BLaER1 (cell line): ENCODE measurements around the gene DHDH.
A peak's percentile ranks its signal among the peaks of the same experiment; 100 is the strongest.
"Not testable (repeated sequence)": the region's sequence is repeated elsewhere in the genome, so short reads cannot be mapped to it uniquely, and the experiment has no call there.

Experiments
- H3K27ac ChIP-seq: shearing (Covaris generic); formaldehyde crosslinking; 2 replicates; pipeline ENCODE4 v1.8.1; 2022
- H3K27me3 ChIP-seq: shearing (Covaris generic); formaldehyde crosslinking; 2 replicates; pipeline ENCODE4 v1.8.1; 2022
- H3K36me3 ChIP-seq: shearing (Covaris generic); formaldehyde crosslinking; 2 replicates; pipeline ENCODE4 v1.8.1; 2022
- H3K4me1 ChIP-seq: shearing (Covaris generic); formaldehyde crosslinking; 2 replicates; pipeline ENCODE4 v1.8.1; 2022
- H3K4me2 ChIP-seq: shearing (Covaris generic); formaldehyde crosslinking; 2 replicates; pipeline ENCODE4 v1.8.1; 2022
- H3K4me3 ChIP-seq: shearing (Covaris generic); formaldehyde crosslinking; 2 replicates; pipeline ENCODE4 v1.8.1; 2022
- H3K9ac ChIP-seq: shearing (Covaris generic); formaldehyde crosslinking; 2 replicates; pipeline ENCODE4 v1.8.1; 2022
- H3K9me3 ChIP-seq: shearing (Covaris generic); formaldehyde crosslinking; 2 replicates; pipeline ENCODE4 v1.8.1; 2022
- H4K20me1 ChIP-seq: shearing (Covaris generic); formaldehyde crosslinking; 2 replicates; pipeline ENCODE4 v1.8.1; 2022
- Cebpa-rat ChIP-seq: shearing (Covaris generic); IDR thresholded peaks from 2 replicates; pipeline ENCODE4 v1.8.1; 2022

Gene DHDH

DNA sequence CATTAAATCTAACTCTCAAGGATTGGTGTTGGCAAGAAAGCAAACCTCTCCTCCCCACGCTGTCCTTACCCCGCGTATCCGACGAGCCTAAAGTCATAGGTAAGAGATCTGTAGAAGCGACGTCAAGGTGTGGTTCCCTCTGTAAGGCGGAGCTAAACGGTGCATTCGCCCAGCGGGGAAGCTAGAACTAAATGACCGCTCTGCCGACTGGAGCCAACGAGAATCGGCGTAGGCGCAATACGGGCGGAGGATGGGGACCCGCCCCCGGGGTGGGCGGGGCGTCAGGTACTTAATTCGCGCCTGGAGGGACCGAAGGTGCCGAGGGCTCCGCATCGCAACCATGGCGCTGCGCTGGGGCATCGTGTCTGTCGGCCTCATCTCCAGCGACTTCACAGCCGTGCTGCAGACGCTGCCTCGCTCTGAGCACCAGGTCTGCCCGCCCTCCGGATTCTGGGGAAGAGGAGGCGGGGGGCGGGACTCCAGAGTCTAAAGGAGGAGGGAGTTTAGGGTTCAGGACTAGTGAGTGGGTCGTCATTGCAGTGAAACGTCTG is at the start of gene DHDH:
Gene DHDH, plus strand, starts transcription at position 318 of the 551 bp plus-strand sequence. Its CDS starts 23 bp downstream, at position 341.
- Histone ChIP-seq H3K36me3 (no peaks in the 10 kb centered on the region), H3K4me2 (peak within 1 kb of the TSS; percentile 87), H3K4me3 (peak within 1 kb of the TSS; percentile 64), H3K27me3 (peaks cover 24% of the 10 kb centered on the region), H4K20me1 (no peaks in the 10 kb centered on the region), H3K9me3 (0 out of 2 replicates have a peak, but pooled peaks cover 3% of the 10 kb centered on the region), H3K4me1 (peaks cover 13% of the 10 kb centered on the region), H3K9ac (peak within 1 kb of the TSS; percentile 16; the same call in 1 of the 2 replicates), H3K27ac (no peak within 1 kb of the TSS)
- TF ChIP-seq Cebpa-rat, result no peak

GRCh38 chr19:48883726-48884125 is 49.8 kb upstream of the DHDH start:
- Histone ChIP-seq H3K9ac (no peak overlapping the region), H3K27me3 (no peaks in the 10 kb centered on the region), H3K27ac (no peak overlapping the region), H3K4me2 (no peak overlapping the region), H3K36me3 (peaks cover 12% of the 10 kb centered on the region; the same call in 1 of the 2 replicates), H4K20me1 (no peaks in the 10 kb centered on the region), H3K4me1 (peaks cover 11% of the 10 kb centered on the region), H3K9me3 (peaks cover 20% of the 10 kb centered on the region), H3K4me3 (no peak overlapping the region)
- no peak for TF ChIP-seq Cebpa-rat

DNA sequence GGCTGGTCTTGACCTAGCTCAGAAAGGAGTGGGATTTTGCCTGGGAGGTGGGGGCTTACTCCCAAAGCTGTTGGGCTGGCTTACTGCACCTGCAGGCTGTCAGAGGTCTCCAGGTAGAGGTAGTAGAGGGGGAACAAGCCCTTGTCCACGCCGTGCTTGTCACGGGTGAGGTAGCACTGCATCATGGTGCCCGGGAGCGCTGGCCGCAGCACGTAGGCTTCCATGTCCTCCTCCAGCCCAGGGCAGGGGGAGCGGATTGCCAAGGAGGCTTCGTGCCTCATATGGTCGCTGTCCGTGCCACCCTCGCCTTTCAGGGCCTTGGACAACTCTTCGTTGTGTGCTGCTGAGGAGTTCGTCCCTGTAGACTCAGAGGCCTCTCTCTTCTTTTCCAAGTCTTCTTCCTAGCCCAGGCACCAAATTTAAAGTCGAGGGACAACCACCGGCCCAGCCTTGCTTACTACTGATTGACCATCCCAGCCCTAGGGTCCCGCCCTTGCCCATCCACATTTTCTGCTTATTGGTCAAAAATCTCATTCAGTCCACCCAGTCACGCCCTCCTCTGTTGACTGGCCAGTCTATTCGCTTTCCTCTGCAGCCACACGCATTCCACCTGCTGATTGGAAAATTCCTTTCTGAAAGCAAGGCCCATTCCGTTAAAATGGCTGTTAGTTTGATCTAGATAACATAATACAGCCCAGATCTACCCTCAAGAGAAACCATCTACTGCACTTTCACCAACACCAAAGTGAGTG is 45.5 kb upstream of the DHDH start:
- Histone ChIP-seq H3K36me3 (no peaks in the 10 kb centered on the region), H3K9ac (no peak overlapping the region), H3K4me3 (no peak overlapping the region), H3K4me2 (no peak overlapping the region), H4K20me1 (no peaks in the 10 kb centered on the region), H3K9me3 (peaks cover 7% of the 10 kb centered on the region; the same call in 1 of the 2 replicates), H3K27ac (no peak overlapping the region), H3K4me1 (peaks cover 22% of the 10 kb centered on the region), H3K27me3 (no peaks in the 10 kb centered on the region)
- TF ChIP-seq Cebpa-rat, result no peak

GRCh38 chr19:48889496-48889895 is 44.0 kb upstream of the DHDH start:
- peaks cover 22% of the 10 kb centered on the region for H3K4me1 ChIP-seq
- not testable (repeated sequence) for H3K27me3 ChIP-seq, H3K9ac ChIP-seq, H4K20me1 ChIP-seq, H3K27ac ChIP-seq, H3K36me3 ChIP-seq, H3K9me3 ChIP-seq, H3K4me2 ChIP-seq, H3K4me3 ChIP-seq

DNA sequence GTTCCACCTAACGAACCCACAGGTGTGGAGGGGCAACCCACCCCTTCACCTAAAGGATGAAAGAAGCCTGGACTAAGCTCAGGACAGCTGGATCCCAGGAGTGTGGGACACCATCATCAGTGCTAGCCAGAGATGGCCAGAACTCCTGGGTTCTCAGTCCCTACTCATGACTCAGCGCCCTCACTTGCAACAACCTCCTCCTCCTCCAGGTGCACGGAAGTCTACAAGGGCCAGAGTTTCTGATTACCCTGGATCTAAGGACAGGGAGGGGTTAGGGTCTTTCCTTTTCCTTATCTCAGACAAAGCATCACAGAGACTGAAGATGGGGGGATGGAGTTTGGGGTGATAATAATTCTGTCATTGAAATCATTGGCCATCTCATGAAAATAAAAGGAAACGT is 42.9 kb upstream of the DHDH start:
- no peak for TF ChIP-seq Cebpa-rat
- H3K9ac ChIP-seq, result no peak overlapping the region

DNA sequence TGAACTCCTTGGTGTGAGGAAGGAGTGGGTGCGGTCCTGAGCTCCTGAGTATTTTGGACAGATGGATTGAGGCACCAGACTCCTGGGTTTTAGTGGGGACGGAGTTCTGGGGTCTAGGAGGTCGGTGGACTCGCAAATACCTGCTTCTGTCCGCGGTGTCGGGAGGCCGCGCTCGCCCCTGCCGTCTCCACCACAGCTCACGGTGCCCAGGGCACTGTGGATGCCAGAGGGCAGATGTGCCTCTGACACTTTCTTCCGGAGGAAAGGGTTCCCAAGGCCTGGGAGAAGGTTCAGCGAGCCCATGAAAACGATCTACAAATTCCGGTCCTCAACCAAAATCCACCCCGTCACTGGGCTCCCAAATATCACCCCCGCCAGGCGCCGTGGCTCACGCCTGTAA is 38.3 kb upstream of the DHDH start:
- H3K4me3 ChIP-seq, result 0 out of 2 replicates have a peak overlapping the region, but pooled peaks have one; percentile 54
- TF ChIP-seq Cebpa-rat, result no peak
- peaks cover 48% of the 10 kb centered on the region for H3K4me1 ChIP-seq
- peaks cover 24% of the 10 kb centered on the region for H3K27me3 ChIP-seq
- no peak overlapping the region for H3K27ac ChIP-seq
- no peaks in the 10 kb centered on the region for H3K36me3 ChIP-seq
- no peak overlapping the region for H3K9ac ChIP-seq
- peak overlapping the region; percentile 78 for H3K4me2 ChIP-seq
- no peaks in the 10 kb centered on the region for H3K9me3 ChIP-seq
- no peaks in the 10 kb centered on the region for H4K20me1 ChIP-seq

More for the DNA sequence above, 42.9 kb upstream of the DHDH start:
- Histone ChIP-seq H3K4me3 (no peak overlapping the region), H3K36me3 (no peaks in the 10 kb centered on the region), H4K20me1 (no peaks in the 10 kb centered on the region), H3K27me3 (peaks cover 13% of the 10 kb centered on the region), H3K27ac (no peak overlapping the region), H3K4me1 (peaks cover 28% of the 10 kb centered on the region), H3K4me2 (no peak overlapping the region), H3K9me3 (no peaks in the 10 kb centered on the region)

GRCh38 chr19:48896191-48896720 is 37.2 kb upstream of the DHDH start:
- Histone ChIP-seq H4K20me1 (no peaks in the 10 kb centered on the region), H3K27me3 (peaks cover 24% of the 10 kb centered on the region), H3K27ac (no peak overlapping the region), H3K36me3 (no peaks in the 10 kb centered on the region; the same call in 1 of the 2 replicates), H3K4me3 (peak overlapping the region; percentile 54), H3K9ac (0 out of 2 replicates have a peak overlapping the region, but pooled peaks have one; percentile 50), H3K4me1 (peaks cover 56% of the 10 kb centered on the region), H3K9me3 (no peaks in the 10 kb centered on the region), H3K4me2 (peak overlapping the region; percentile 78)
- no peak for TF ChIP-seq Cebpa-rat

DNA sequence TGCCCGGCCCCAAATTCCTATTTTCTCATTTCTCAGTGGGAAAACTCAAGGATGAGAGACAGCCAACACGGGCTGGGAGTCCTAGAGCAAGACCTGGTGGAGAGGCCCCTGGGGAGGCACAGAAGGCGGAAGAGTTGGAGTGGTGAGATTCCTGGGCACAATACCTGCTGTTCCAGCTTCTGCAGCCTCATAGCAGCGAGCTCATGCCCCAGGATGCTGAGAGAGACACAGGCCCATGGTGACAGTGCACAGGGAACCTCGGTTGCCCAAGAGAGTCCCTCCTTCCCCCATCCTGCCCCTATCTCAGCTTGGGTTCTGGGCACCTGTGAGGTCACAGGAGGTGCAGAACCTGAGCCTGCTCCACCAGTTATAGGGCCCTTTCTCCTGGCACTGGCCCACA is 36.3 kb upstream of the DHDH start:
- H3K27ac ChIP-seq, result no peak overlapping the region

GRCh38 chr19:48899386-48899749 is 34.1 kb upstream of the DHDH start:
- Histone ChIP-seq H3K4me3 (peak overlapping the region; percentile 88), H3K36me3 (peaks cover 14% of the 10 kb centered on the region), H3K9ac (peak overlapping the region; percentile 85; the same call in 1 of the 2 replicates), H3K4me2 (peak overlapping the region; percentile 99), H3K4me1 (peaks cover 52% of the 10 kb centered on the region), H3K27ac (peak overlapping the region; percentile 77), H3K27me3 (peaks cover 23% of the 10 kb centered on the region)
- H4K20me1 ChIP-seq, H3K9me3 ChIP-seq: not testable (repeated sequence)

More for the DNA sequence above, 36.3 kb upstream of the DHDH start:
- H3K4me2 ChIP-seq, result no peak overlapping the region
- no peaks in the 10 kb centered on the region for H3K9me3 ChIP-seq
- peaks cover 52% of the 10 kb centered on the region for H3K4me1 ChIP-seq
- H3K9ac ChIP-seq, result no peak overlapping the region
- no peaks in the 10 kb centered on the region for H4K20me1 ChIP-seq
- H3K4me3 ChIP-seq, result no peak overlapping the region
- H3K27me3 ChIP-seq, result peaks cover 24% of the 10 kb centered on the region
- TF ChIP-seq Cebpa-rat, result no peak
- H3K36me3 ChIP-seq, result peaks cover 9% of the 10 kb centered on the region
